HG03039 (cell line): ENCODE measurements around the gene SERPINB2.
"Not testable (repeated sequence)": the region's sequence is repeated elsewhere in the genome, so short reads cannot be mapped to it uniquely, and the experiment has no call there.

Source experiments
- ATAC-seq: cut with Tn5 transposase; IDR thresholded peaks from one replicate; pipeline ENCODE4 v1.9.1; 2021; ENCODE audit warnings: mild to moderate bottlenecking, moderate library complexity; ENCODE audit not compliant: unreplicated experiment

Gene SERPINB2

GRCh38 chr18:63888470-63889190, 1.1 kb downstream of the SERPINB2 start:
- ATAC-seq: no peak

- ATAC-seq: no peak
These were observed 2.1 kb downstream of the SERPINB2 start for GRCh38 chr18:63889626-63890025.

- no peak for ATAC-seq
These were observed 2.9 kb downstream of the SERPINB2 start for GRCh38 chr18:63890237-63890949.

- ATAC-seq: no peak
These were observed 3.4 kb downstream of the SERPINB2 start for GRCh38 chr18:63890950-63891304.

DNA sequence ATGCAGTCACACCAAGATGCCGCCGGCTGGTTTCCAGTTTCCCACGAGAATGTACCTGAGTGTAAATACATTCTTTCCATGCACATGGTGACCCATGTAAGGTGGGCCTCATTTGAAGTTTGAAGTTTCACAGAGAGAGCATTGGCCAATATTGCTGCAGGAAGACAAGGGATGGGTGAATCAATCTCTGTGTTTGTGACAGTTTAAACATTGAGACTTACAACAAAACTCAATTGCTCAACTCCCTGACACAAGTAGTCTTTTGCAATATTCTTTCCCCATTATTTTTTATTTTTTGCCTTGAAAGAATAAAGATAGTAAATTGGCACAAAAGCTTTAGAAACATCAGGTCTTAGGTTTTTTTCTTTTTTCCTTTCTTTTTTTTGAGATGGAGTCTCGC, 5.1 kb downstream of the SERPINB2 start:
- ATAC-seq: no peak

DNA sequence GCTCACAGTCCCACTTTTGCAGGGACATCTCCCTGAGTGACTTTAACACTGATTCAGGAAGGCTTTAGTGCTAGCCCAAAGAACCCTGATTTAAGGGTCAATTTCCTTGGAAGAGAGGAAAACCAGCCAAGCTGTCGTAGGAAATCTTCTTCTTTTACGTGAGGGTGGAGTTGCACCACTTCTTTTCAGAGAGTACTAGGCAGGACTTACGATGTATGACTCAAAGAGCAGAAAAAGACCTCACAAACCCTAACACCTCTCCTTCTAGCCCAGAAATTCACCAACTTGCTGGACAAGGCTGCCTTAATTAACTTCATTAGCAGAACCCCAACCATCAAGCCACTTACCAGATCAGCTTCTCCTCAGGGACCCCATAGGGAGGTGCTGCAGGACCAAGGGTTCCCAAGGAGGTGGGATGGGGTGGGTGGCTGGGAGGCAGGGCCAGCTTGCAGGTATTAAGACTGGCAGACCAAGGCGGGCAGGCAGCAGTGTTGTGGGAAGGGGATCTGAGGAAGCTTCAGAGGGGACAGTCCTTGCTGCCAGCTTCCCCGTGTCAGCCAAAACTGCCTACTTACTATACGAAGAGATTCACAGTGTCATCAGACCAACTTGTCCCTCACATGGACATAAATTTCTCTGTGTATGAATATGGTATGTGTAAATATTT, 6.7 kb downstream of the SERPINB2 start:
- no peak for ATAC-seq

DNA sequence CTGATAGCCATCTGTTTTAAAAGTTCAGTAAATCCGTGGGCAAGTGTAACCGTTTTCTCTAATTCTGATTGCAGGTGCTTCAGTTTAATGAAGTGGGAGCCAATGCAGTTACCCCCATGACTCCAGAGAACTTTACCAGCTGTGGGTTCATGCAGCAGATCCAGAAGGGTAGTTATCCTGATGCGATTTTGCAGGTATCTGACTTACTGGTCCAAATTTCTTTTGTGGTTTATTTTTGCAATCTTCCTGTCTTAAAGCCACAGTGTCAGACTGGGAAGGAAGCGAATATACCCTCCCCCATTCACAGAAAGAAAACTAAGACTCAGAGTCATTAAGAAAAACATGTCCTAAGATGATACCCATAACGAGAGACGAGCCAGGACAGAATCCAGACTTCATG, 7.7 kb downstream of the SERPINB2 start:
- ATAC-seq: no peak

DNA sequence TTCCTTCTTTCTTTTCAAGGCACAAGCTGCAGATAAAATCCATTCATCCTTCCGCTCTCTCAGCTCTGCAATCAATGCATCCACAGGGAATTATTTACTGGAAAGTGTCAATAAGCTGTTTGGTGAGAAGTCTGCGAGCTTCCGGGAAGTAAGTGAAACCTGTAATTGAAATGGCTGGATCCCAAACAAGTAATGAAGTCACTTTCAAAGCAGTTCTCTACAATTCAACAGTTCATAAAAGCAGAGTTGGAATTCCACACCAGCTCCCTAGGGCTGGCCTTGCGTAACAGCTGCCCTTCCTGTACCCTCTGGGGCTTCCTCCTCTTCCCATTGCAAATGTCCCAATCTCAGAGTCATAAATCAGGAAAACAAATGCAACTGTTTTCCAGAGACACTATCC, 9.6 kb downstream of the SERPINB2 start:
- no peak for ATAC-seq

DNA sequence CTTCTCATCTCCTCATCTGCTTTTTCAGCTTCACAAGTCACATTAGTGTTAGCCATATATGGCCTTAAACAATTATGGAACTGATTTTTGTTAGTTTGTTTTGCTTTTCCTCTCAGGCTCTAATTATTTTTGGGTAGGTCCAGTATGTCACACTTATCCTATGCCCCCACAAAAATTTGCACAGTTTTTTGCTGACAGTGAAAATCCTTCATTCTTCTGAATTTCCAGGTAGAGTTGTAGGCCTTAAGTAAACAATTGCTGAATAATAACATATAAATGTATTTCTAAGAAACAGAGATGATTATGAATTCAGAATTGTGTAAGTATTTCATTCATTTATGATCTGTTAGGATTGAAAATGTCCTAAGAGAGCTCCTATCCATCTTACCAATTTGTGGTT, 11.7 kb downstream of the SERPINB2 start:
- no peak for ATAC-seq

DNA sequence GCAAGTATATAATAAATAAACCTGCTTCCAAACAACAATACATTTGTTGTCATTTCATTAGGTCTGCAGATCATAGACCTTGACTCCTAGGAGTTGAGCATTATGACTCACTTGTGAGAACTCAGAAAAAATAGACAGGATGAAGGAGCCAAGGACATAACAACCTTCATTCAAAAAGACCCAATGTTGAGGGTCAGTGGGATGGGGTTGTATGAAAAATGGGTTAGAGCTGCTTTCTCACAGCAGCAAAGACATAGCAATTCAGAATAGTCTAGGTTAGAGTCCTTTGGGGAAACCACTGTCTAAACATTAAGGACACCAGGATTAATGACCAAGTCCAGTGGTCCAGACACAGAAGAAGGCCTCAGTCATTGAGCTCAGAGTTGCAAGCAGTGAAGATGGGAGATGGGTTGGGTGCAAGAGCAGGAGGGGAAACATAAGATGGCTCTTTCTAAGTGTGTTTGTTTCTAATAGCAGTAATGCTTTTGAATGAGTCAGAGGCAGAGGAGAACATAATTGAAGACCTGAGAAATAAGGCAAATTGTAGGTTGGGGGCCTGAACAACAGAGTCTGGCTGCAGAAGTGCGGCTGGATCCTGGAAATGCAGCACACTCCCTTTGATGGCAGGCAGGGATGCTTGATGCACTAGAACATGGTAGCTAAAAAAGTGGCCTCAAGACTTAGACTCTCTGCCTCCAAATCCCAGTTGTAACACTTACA, 16.5 kb downstream of the SERPINB2 start:
- no peak for ATAC-seq

GRCh38 chr18:63904694-63905093, 17.2 kb downstream of the SERPINB2 start:
- ATAC-seq: no peak

DNA sequence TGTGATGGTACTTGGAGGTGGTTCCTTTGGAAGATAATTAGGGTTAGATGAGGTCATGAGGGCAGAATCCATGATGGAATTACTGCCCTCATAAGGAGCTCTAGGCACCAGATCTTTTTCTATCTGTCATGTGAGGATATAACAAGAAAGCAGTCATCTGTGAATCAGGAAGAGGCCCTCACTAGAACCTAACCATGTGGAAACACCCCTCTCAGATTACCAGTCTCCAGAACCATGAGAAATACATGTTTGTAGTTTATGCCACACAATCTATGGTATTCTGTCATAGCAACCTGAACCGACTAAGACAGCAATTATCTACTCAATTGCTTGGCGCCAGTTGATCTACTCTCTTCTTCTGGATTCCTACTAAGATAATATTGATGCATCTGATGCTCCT, 17.9 kb downstream of the SERPINB2 start:
- no peak for ATAC-seq

- ATAC-seq: no peak
These were observed 18.6 kb downstream of the SERPINB2 start for GRCh38 chr18:63906056-63906455.

DNA sequence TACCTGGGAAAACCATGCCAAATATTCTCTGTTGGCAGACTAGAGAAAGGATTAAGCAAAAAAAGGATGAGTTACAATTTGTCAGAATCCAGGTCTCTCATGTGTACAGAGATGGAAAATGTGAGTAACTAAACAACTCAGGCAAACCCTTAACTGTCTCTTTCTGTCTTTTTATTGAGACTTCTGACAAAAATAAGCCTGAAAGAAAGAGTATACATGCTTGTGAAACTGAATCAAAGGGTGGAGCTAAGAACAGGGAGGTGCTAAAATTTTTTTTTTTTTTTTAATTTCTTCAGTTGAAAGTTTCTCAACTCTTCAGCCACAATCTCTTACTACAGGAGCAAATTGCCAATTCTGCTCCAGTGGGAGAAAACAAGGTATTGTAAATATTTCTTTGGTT, 20.2 kb downstream of the SERPINB2 start, which contains the start of gene SERPINB10:
Gene SERPINB10, plus strand, starts transcription at position 295 of the 400 bp plus-strand sequence. CDS start 7,553 bp downstream, outside the sequence.
- ATAC-seq: peak; percentile 42

GRCh38 chr18:63908858-63909257, 21.4 kb downstream of the SERPINB2 start:
- peak; percentile 40 for ATAC-seq

DNA sequence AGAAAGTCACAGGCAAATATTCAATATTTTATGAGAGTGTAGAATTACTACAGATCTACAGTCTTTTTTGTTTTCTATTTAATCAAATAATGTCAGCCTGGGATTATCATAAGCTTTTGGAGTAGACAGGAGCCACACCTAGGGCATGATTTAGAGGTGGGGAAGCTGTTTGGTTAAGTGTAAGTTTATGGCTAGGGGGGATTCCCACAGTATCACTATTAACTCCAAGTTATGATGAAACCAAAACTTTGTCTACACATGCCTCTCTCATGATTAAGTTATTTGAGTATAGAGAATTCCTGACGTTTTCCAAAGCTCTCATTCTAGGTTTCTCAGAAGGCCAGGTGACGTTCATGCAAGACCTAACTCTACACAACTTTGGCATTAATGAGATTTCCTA, 22.4 kb downstream of the SERPINB2 start:
- ATAC-seq: peak; percentile 71

DNA sequence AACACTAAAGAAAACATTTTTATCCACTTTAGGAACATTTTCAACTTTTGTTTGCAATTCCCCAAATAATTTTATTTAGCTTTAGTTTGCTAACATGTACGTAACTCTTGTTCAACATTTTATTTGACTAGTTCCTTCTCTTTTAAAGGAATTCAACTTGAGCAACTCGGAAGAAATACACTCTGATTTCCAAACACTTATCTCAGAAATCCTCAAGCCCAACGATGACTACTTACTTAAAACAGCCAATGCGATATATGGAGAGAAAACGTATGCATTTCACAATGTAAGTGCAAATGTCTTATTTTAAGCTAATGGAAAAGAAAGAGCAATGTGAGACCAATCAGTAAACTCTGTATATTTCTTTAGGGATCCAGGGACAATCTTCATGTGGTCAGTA, 30.3 kb downstream of the SERPINB2 start:
- ATAC-seq: no peak

DNA sequence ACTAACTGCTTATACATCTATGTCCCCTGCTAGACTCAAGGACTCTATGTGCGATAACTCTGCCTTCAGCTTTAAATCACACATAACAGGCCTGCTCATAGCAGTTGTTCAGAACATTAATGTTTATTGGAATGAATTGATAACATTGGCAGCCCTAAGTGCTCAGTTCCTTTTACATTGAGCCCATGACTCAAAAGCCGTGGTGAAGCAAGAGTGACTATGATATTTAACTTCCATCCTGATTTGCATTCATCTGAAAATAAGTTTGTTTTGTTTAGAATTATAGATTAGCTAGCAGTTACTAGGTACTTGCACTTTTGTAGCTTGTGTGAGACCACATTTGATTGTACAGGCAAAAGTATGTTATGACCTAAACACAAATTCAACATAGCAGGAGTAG, 34.5 kb downstream of the SERPINB2 start:
- ATAC-seq: no peak

GRCh38 chr18:63924551-63924950, 37.0 kb downstream of the SERPINB2 start:
- ATAC-seq: no peak

GRCh38 chr18:63928331-63928730, 40.8 kb downstream of the SERPINB2 start:
- no peak for ATAC-seq

- ATAC-seq: not testable (repeated sequence)
These were observed 41.9 kb downstream of the SERPINB2 start for GRCh38 chr18:63929369-63929768.
